ENCODE data around the gene CD74. TPM values are rescaled to one million over a fixed set of nuclear protein-coding genes. Genes with fewer than 3 reads are reported as not detected.
A peak's percentile ranks its signal among the peaks of the same experiment; 100 is the strongest.

Gene CD74
- total RNA-seq, 3 donors from 2014 or later (not counting 1 experiment from before 2014, with no cell fraction given) = 550 to 913 (median 748) TPM

GRCh38 chr5:150392680-150393079 is 20.0 kb downstream of the CD74 start:
- Histone ChIP-seq H3K36me3 (ENCODE audit: control insufficient read depth, insufficient read depth, low read length) (peaks cover 82% of the 10 kb centered on the region), H3K27ac (ENCODE audit: low read length) (no peak overlapping the region), H3K27me3 (ENCODE audit: control insufficient read depth, insufficient read depth, low read length) (no peaks in the 10 kb centered on the region), H3K4me1 (ENCODE audit: control insufficient read depth, insufficient read depth, low read length) (no peaks in the 10 kb centered on the region), H3K9me3 (ENCODE audit: control insufficient read depth, insufficient read depth, low read length) (no peaks in the 10 kb centered on the region), H3K4me3 (ENCODE audit: low read length) (no peak overlapping the region)
- TF ChIP-seq, protein P1, sequence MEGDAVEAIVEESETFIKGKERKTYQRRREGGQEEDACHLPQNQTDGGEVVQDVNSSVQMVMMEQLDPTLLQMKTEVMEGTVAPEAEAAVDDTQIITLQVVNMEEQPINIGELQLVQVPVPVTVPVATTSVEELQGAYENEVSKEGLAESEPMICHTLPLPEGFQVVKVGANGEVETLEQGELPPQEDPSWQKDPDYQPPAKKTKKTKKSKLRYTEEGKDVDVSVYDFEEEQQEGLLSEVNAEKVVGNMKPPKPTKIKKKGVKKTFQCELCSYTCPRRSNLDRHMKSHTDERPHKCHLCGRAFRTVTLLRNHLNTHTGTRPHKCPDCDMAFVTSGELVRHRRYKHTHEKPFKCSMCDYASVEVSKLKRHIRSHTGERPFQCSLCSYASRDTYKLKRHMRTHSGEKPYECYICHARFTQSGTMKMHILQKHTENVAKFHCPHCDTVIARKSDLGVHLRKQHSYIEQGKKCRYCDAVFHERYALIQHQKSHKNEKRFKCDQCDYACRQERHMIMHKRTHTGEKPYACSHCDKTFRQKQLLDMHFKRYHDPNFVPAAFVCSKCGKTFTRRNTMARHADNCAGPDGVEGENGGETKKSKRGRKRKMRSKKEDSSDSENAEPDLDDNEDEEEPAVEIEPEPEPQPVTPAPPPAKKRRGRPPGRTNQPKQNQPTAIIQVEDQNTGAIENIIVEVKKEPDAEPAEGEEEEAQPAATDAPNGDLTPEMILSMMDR (IDR thresholded peaks at IDR 0.05) = no peak
- Mint-ChIP-seq H3K4me3 (no peak overlapping the region), H3K4me1 (peaks cover 0 to 4% of the 10 kb centered on the region in 2 donors), H3K27me3 (ENCODE audit: low read depth in 2 of 2) (no peaks in the 10 kb centered on the region), H3K27ac (no peak overlapping the region), H3K36me3 (no peaks in the 10 kb centered on the region), H3K9me3 (no peaks in the 10 kb centered on the region)
- no peak for ATAC-seq
- 97% methylated on average over 7 of the region's 7 CpGs for WGBS (ENCODE audit: insufficient coverage)
- DNase-seq = no peak
- intact Hi-C loops (cut with micrococcal nuclease) = no loop called here

DNA sequence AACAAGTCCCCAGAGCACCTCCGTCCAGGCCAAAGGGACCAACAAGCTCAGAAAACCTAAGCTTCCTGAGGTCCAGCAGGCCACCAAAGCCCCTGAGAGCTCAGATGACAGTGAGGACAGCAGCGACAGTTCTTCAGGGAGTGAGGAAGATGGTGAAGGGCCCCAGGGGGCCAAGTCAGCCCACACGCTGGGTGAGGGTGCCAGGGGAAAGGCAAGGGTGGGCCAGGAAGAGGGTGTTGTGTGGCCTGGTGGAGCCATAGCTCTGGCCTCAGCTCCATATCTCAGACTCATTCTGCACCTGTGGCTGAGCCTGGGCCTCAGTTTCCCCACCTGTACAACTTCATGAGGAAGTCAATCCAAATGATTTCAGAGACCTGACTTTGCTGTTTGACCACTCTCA is 20.7 kb downstream of the CD74 start:
- Mint-ChIP-seq H3K9me3 (no peaks in the 10 kb centered on the region), H3K36me3 (no peaks in the 10 kb centered on the region), H3K27ac (peak overlapping the region in 1 of 2 donors; percentile 48), H3K4me3 (no peak overlapping the region), H3K4me1 (peaks cover 0 to 4% of the 10 kb centered on the region in 2 donors), H3K27me3 (ENCODE audit: low read depth in 2 of 2) (no peaks in the 10 kb centered on the region)
- H3K27ac ChIP-seq (ENCODE audit: low read length) = no peak overlapping the region
- DNase-seq (no peak), ATAC-seq (no peak)
- no peaks in the 10 kb centered on the region for H3K4me1 ChIP-seq (ENCODE audit: control insufficient read depth, insufficient read depth, low read length)
- no peaks in the 10 kb centered on the region for H3K9me3 ChIP-seq (ENCODE audit: control insufficient read depth, insufficient read depth, low read length)
- TF ChIP-seq, protein P1 (IDR thresholded peaks at IDR 0.05) = no peak
- no peaks in the 10 kb centered on the region for H3K27me3 ChIP-seq (ENCODE audit: control insufficient read depth, insufficient read depth, low read length)
- intact Hi-C loops (cut with micrococcal nuclease) = no loop called here
- peaks cover 83% of the 10 kb centered on the region for H3K36me3 ChIP-seq (ENCODE audit: control insufficient read depth, insufficient read depth, low read length)
- H3K4me3 ChIP-seq (ENCODE audit: low read length) = no peak overlapping the region
- 94% methylated on average over 3 of the region's 3 CpGs for WGBS (ENCODE audit: insufficient coverage)

GRCh38 chr5:150391064-150391834 is 21.5 kb downstream of the CD74 start:
- H3K27me3 ChIP-seq (ENCODE audit: control insufficient read depth, insufficient read depth, low read length) = no peaks in the 10 kb centered on the region
- ATAC-seq (no peak), DNase-seq (no peak)
- H3K36me3 ChIP-seq (ENCODE audit: control insufficient read depth, insufficient read depth, low read length) = peaks cover 84% of the 10 kb centered on the region
- intact Hi-C loops (cut with micrococcal nuclease) = no loop called here
- Mint-ChIP-seq H3K36me3 (no peaks in the 10 kb centered on the region), H3K27ac (peak overlapping the region in 1 of 2 donors; percentile 48), H3K4me1 (peaks cover 0 to 2% of the 10 kb centered on the region in 2 donors), H3K27me3 (ENCODE audit: low read depth in 2 of 2) (no peaks in the 10 kb centered on the region), H3K4me3 (no peak overlapping the region), H3K9me3 (no peaks in the 10 kb centered on the region)
- 97% methylated on average over 13 of the region's 13 CpGs for WGBS (ENCODE audit: insufficient coverage)
- H3K4me3 ChIP-seq (ENCODE audit: low read length) = no peak overlapping the region
- no peak overlapping the region for H3K27ac ChIP-seq (ENCODE audit: low read length)
- TF ChIP-seq, protein P1 (IDR thresholded peaks at IDR 0.05) = no peak
- H3K4me1 ChIP-seq (ENCODE audit: control insufficient read depth, insufficient read depth, low read length) = no peaks in the 10 kb centered on the region
- H3K9me3 ChIP-seq (ENCODE audit: control insufficient read depth, insufficient read depth, low read length) = no peaks in the 10 kb centered on the region
